ENCODE results near the gene NEDD8.
"Not testable (repeated sequence)": the region's sequence is repeated elsewhere in the genome, so short reads cannot be mapped to it uniquely, and the experiment has no call there.

The NEDD8 gene

GRCh38 chr14:24219521-24219920, 12.6 kb downstream of the NEDD8 start:
- DNase-seq, result no peak

DNA sequence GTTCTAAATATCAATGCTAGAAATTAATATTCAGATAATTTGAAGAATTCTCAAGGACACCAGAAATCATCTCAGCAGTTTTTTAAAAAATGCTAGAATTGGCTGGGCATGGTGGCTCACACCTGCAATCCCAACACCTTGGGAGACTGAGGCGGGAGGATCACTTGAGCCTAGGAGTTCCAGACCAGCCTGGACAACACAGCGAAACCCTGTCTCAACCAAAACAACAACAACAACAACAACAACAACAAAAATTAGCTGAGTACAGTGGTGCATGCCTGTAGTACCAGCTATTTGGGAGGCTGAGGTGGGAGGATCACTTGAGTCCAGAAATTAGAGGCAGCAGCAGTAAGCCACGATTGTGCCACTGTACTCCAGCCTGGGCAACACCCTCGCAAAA, 13.1 kb downstream of the NEDD8 start:
- no peak for DNase-seq

DNA sequence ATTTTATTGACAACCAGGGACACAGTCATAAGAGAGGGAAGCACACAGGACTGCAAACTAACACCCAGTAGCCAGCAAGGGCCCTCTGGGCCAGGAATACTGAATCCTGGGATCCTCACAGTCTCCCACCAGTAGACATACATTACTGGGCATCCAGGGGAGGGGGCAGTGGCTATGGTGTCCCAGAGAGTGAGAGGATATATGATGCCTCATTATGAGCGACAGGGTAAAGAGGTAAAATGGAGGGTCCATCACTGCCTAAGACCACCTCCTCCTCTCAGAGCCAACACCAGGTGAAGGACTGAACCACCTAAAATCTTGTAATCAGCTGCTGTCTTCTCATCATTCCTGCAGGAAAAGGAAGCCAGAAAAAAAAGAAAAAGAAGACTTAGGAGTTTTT, 15.3 kb downstream of the NEDD8 start:
- DNase-seq, result not testable (repeated sequence)

DNA sequence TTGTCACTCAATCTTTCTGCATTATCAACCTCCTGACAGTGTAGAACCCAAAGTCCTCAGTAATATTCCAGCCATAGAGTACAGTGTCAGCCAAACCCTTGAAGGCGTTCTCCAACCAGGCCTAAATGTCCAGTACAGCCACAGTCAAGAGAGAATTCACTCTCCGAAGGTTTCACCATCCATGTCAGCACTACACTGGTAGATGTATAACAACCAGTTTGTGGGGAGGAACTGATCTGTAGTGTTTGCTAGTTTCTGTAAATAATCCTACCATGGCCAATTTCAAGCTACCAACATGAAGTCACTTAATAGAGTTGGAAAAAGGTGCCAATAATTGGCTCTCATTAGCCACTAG, 15.8 kb downstream of the NEDD8 start:
- DNase-seq, result no peak

DNA sequence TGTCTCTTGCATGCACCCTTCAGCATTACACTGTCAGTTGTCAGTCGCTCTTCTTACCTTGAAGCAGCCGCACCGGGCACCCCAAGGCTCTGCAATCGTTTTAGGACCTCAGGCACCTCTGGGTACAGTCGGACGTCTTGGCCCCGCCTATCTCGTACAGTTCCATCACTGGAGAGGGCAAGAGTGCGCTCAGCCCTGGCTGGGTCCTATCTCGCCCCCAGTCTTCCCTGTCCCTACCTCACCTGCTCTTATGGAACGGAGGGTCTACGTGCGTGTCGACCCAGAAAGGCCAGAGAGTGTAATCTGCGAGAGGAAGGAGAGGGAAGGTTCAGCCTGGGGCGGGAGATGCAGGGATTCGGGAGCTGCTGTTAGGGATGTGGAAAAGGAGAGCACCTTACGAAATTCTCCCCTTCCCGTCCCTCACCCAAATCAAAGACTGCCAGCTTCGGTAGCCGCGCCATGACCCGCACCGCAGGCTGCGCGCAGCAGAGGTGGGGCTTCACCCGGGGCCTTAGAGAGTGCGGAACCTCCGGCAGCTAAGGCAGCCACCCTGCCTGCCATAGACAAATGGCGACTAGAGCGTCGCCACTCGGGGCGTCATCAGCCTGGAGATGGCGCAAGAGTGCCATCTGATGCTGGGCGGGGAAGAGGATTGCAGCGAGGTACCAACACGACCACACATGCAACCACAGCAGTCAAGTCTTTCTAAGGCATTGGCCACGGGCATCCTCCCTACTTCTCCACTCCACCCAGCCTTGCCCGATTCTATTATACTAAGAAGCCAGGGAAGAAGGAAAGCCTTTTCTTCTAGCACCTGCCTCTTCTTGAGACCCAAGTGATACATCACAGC, 16.4 kb downstream of the NEDD8 start, which contains the start of gene MDP1:
Gene MDP1, minus strand, starts transcription at position 572 of the 850 bp plus-strand sequence. Its CDS starts 111 bp downstream, at position 461.
- peak; percentile 79 to 85 for DNase-seq

- no peak for DNase-seq
Observed at GRCh38 chr14:24213866-24214662, 18.1 kb downstream of the NEDD8 start.

- DNase-seq, result peak; percentile 92 to 94
Observed at GRCh38 chr14:24212924-24213865, 19.0 kb downstream of the NEDD8 start, which contains the start of gene CHMP4A. TSS of gene CHMP4A (minus strand) at chr14:24213488. CDS start at chr14:24213439, 49 bp downstream.

DNA sequence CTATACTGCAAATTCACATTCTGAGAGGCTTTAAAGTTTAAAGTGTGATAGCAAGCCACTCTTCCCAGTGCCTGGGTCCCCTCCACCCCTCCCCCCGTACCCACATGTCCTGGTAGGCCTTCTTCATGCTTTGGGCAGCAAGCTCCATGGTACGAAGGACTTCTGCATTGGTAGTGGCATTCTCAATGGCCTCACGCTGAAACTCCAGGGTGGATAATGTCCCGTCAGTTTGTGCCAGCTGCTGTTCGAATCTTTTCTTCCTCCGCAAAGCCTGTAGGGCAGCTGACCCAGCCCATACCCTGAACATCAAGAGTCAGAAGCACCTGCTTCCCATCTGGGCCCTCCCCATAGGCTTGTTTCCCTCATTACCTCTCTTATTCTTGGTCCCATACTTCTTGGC, 20.9 kb downstream of the NEDD8 start:
- DNase-seq, result no peak

GRCh38 chr14:24207625-24208024, 24.5 kb downstream of the NEDD8 start:
- no peak for DNase-seq

- no peak for DNase-seq
Observed at GRCh38 chr14:24207104-24207551, 25.0 kb downstream of the NEDD8 start.

DNA sequence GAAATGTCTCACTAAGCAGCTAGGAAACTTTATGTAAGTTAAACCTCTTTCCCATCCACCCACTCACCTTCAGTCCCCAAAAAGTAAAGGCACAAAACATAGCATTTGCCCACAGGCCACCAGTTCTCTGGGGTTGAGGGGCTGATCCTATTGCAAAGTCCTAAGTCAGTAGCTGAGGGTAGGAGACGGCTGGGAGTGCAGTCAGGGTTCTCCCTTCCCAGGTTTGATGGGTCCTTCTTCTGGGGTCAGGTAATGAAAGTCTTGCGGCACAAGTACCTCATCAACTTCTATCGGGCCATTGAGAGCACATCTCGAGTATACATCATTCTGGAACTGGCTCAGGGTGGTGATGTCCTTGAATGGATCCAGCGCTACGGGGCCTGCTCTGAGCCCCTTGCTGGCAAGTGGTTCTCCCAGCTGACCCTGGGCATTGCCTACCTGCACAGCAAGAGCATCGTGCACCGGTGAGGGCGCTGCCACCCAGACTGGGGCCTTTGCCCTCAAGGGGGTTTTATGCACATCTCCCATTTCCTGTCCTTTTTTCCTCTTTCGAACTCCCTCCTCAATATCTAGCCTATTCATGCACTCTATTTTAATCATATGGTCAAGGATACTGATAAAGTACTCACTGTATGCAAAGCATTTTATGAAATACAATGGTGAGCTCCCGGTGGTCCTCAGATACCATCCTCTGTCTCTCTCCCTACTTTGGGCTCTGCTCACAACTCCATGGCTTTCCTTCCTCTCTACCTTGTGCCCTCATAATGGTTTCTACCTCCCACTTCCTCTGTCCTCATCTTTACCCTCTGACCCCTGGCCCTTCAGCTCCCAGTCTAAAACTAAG, 25.7 kb downstream of the NEDD8 start:
- DNase-seq, result no peak

- no peak for DNase-seq
Observed at GRCh38 chr14:24204163-24205146, 27.7 kb downstream of the NEDD8 start.

DNA sequence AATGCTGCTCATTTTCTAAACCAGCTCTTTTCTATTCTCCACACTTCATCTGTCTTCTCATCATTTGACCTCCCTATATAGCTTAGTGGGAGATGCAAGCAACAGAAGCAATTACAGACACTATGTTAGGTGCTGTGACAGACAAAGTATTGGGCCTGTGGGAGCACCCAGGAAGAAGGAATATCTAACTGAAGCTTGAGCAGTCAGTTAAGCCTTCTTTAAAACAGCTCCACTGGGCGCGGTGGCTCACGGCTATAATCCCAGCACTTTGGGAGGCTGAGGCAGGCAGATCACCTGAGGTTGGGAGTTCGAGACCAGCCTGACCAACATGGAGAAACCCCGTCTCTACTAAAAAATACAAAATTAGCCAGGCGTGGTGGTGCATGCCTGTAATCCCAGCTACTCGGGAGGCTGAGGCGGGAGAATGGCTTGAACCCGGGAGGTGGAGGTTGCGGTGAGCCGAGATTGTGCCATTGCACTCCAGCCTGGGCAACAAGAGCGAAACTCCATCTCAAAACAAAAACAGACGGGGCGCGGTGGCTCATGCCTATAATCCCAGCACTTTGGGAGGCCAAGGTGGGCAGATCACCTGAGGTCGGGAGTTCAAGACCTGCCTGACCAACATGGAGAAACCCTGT, 28.8 kb downstream of the NEDD8 start:
- DNase-seq, result not testable (repeated sequence)

DNA sequence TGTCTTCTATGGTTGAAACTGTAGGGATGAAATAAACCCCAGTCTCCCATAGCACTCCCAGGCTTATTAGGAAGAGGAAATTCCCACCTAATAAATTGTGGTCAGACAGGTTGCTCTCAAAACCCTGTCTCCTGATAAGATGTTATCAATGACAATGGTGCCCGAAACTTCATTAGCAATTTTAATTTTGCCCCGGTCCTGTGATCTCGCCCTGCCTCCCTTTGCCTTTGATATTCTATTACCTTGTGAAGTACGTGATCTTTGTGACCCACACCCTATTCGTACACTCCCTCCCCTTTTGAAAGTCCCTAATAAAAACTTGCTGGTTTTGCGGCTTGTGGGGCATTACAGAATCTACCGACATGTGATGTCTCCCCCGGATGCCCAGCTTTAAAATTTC, 29.6 kb downstream of the NEDD8 start:
- DNase-seq, result not testable (repeated sequence)

DNA sequence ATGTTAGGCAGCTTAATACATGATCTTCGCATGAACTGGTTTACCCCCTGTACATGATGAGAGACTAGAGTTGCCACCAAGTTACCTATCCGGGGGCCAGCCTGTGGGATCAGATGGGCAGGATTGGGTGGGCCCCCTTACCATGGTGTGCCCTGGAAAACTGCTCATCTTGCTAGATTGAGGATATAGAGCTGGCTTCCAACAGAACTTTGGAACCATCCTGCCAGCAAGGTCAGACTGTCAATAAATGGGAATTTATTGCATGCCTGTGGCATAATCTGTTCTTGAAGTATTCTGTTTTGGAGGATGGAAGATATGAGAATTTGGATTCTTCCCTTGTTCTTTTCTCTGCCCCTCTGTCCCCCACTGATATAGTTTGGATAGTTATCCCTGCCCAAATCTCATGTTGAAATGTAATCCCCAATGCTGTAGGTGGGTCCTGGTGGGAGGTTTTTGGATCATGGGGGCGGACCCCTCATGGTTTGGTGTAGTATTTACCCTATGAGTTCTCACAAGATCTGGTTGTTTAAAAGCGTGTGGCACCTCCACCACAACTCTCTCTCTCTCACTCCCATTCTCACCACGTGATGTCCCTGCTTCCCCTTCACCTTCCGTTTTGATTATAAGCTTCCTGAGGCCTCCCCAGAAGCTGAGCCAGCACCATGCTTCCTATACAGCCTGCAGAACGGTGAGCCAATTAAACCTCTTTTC, 33.2 kb downstream of the NEDD8 start:
- no peak for DNase-seq

DNA sequence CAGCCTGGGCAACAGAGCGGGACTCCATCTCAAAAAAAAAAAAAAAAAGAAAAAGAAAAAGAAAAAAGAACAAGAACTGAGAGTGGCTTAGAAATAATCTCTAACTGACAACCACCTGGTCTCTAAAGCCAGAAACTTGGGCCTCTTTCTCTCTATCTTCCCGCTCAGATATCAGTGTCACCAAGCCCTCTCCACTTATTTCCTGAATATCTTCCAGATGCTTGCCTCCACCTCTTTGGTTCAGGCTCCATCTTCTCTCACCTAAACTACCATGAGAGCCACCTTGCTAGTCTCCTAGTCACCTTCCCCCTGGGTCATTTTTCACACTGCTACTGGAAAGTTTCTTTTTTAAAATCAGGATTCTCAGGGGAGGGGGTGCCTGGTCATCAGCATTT, 35.1 kb downstream of the NEDD8 start:
- DNase-seq, result no peak

DNA sequence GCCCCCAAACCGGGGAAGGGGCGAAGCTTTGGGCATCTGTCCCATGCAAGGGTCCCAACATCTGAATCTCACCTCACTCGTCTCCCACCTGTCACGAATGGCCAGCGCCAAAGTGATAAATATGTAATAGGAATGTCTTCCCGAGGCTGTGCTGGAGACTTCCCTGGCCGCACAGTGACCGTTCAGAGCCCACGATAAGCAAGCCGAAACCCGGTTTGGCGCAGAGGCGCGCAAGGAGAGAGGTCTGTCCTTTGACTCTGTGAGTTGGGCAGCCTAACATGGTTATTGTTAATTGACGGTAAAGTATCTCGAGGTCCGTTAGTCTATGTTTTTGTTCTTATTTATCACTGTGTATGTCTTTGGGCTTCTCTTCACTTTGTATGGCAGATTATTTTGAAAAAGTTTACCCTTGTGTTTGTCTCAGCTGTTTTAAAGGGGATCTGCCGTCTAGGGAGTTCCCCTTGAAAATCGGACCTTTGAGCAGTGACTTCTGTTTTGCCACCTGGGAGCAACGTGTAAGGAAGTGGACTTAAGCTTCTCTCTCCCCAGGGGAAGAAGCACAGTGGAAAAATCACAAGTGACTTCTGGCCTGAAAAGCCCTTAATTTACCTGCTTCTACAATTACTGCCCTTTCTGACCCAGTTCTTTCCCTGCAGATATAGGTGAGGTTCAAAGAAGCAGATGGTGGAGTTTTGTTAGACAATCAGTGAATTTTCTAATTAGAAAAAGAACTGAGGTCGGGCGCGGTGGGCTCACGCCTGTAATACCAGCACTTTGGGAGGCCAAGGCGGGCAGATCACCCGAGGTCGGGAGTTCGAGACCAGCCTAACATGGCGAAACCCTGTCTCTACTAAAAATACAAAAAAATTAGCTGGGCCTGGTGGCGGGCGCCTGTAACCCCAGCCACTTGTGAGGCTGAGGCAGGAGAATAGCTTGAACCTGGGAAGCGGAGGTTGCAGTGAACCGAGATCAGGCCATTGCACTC, 35.8 kb downstream of the NEDD8 start:
- DNase-seq, result no peak

Measured in stimulated activated CD4-positive, alpha-beta T cell treated with anti-CD3 and anti-CD28 coated beads, Interleukin-4, amount 100 ng/mL, for 4 hours (primary cell).